HG02943 (cell line): Measurements from ENCODE around the gene DOCK10.

Experiments used
- ATAC-seq: cut with Tn5 transposase; IDR thresholded peaks from one replicate; pipeline ENCODE4 v1.9.1; 2021; ENCODE audit warnings: mild to moderate bottlenecking, low read depth, moderate library complexity; ENCODE audit not compliant: unreplicated experiment

The DOCK10 gene

GRCh38 chr2:224847961-224848850 is 194.1 kb downstream of the DOCK10 start:
- ATAC-seq = no peak

GRCh38 chr2:224847381-224847780 is 194.9 kb downstream of the DOCK10 start:
- ATAC-seq = no peak

- ATAC-seq = no peak
Observed at GRCh38 chr2:224846686-224847085, 195.6 kb downstream of the DOCK10 start.

DNA sequence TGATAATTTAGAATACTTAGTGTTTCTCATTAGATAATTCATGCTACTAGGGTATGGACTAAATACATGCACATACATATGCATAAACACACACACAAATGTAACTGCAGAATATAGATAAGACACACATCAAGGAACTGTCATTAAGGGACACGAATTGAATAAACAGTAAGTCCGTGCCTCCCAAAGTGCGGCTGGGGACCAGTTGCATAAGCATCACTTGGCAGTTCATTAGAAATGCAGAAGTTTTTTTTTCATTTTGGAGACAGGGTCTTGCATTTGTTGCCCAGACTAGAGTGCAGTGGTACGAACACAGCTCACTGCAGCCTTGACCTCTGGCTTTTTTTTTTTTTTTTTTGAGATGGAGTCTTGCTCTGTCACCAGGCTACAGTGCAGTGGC is 196.1 kb downstream of the DOCK10 start:
- ATAC-seq = no peak

DNA sequence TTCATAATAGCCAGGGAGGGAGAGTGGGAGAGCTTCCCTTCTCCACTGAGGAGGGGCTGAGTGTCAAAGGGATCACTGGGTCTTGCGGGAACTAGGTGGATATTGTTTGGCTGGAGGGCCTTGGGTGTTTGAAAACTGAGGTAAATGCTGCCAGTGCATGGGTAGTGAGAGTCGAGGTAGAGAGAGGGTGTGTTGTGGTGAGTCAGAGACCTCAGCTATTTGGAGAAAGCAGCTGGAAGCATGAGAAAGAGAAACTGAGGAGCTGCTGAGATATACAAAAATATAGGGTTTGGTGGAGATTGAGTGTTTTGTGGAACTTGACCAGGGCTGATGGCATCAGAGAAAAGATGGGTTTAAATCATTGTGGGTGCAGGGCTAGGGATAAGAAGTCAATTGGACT is 199.1 kb downstream of the DOCK10 start:
- no peak for ATAC-seq

DNA sequence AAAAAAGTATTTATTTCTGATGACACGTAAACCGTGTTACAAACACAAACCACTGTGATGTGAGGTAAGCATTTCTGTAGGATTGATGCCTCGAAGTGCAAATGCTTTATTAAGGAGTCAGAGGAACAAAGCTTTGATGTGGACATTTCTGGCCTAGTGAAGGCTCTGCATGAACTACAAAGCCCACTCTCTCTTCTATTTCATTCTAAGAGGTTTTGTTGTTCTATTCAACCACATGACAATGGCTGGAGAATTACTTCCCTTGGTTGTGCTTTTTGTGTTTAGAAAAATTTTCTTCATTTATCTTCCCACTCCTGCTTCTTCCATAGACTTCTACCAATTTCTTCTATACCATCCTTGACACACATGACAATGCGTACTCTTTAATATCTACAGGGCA is 200.4 kb downstream of the DOCK10 start:
- ATAC-seq = no peak

GRCh38 chr2:224838335-224838734 is 203.9 kb downstream of the DOCK10 start:
- ATAC-seq = no peak

DNA sequence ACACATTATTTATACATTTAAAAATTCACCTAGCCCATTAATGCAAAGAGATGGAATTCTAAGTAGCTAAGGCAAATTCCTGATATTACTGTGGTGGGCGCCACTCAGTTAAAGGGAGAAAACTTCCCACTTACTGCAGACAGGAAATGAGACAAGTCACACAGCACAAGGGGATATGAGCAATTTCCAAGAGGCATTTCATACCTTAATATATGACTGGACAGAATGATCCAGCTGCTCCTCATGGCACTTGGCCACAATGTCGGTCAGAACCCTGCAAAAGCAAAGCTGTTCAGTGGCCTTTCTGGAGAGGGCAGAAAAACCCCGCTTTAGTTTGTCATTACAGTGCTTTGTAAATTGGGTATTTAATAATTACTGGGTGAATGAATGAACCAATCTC is 204.7 kb downstream of the DOCK10 start:
- no peak for ATAC-seq

GRCh38 chr2:224837066-224837465 is 205.2 kb downstream of the DOCK10 start:
- no peak for ATAC-seq

DNA sequence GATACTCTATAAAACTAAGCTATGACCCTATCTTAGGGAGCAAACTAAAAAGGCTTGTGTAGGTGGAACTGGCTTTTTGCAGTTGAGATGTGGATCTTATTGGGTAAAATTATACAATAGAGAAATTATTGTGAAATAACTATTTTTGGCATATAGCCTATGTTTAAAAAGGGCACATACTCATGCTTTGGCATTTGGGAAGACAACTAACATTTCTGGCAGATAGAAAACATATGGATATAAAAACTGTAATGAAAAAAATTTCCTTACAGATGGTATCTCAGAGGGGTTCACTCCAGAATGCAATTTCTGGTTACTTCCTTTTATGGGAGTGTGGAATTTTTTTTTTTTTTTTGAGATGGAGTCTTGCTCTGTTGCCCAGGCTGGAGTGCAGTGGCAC is 206.0 kb downstream of the DOCK10 start:
- ATAC-seq = no peak

DNA sequence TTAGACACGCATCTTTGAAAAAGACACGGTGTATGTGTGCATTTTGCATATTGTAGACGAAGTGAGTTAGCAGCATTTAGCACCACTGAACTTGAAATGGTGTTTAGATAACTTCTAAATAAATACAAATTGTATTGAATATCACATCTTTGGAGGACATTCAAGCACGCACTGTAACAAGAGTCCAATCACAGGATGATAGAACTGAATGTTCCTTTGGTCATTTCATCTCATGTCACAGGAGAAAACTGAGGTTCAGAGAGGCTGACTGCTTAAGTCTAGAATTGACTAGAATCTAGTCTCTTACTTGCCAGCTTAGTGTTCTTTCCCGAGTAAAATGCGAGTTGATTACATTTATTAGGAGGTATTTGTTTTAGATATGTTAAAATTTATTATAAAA is 206.9 kb downstream of the DOCK10 start:
- ATAC-seq = no peak

GRCh38 chr2:224833986-224834385 is 208.3 kb downstream of the DOCK10 start:
- ATAC-seq = no peak

DNA sequence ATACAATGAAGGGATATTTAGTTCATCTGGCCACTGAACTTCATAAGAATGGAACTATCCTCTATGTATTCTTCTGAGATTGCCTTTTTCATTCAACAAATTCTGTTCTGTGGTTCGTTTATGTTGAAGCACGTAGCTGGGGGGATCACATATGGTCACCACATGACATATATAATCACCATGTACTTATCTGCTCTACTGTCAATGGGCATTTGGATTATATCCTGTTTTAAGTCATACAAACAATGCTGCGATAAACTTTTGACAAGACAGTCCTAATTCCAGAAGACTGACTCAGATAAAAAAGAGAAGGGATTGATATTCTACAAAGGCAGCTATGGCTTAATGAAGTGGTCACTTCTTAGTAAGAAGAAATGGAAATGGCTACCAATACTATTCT is 210.1 kb downstream of the DOCK10 start:
- ATAC-seq = no peak

- no peak for ATAC-seq
Observed at GRCh38 chr2:224831530-224831929, 210.7 kb downstream of the DOCK10 start.

DNA sequence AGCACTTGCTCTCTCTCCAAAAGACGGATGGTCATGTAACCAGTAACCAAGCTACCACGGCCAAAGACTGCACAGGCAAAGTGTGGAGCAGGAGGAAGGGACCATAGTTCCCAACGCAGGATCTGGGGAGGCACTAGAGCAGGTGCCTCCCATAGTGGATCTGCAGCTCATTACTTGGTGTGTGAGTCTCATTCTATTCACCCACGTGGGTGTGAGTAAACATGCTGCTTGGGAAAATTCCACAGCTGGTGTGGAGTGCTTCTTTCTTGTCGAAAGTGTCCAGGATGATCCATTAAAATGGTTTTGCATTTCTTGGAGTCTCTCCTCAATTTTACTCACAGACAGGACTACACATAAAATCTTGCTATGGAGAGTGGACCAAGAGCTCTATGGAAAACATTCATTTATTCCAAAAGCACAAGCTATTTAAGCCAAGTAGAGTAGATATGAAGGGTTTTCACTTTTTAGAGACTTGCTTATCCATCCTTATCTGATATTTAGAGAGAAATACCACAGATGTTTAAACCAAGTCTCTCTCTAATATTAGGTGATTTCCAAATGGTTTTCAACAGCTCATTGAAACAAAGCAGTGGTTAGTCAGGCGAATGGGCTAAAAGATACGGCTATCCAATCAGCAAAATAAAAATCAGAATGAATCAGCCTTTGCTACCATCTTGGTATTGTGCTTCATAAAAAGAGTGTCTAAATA is 221.8 kb downstream of the DOCK10 start:
- ATAC-seq = no peak

DNA sequence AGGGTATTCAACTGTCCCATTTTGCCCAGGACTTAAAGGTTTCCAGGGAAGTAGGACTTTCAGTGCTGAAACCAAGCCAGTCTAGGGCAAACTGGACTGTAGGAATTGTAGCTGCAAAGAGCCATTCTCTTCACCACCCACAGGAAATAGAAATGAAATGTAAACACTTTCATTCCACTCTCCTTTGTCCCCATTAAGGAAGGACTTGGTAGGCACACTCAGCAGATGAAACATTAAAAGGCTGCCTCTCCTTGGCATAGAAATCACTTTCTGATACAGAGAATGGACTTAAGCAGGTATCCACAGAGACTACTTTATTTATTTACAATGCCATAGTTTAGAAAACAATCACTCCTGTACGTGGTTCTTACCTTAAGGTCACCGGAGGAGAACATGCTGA is 223.2 kb downstream of the DOCK10 start:
- ATAC-seq = no peak

DNA sequence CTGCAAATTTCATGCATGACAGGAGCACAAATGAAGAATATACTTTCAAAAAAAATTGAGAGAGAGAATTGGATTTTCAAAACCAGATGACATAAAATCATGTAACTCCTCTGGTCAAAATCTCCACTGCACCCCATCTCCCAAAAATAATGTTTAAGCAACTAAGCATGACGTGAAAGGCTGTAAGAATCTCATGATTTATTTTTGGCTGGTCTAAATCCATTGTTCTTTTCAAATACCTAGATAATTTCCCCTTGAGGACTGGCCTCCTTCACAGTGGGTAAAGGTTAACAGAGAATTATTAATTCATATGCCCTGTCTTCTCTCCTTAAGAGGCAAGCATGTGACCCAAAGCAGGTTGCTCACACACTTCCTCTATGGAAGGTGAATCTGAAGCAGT is 224.6 kb downstream of the DOCK10 start:
- no peak for ATAC-seq

GRCh38 chr2:224816816-224817215 is 225.5 kb downstream of the DOCK10 start:
- ATAC-seq = no peak

DNA sequence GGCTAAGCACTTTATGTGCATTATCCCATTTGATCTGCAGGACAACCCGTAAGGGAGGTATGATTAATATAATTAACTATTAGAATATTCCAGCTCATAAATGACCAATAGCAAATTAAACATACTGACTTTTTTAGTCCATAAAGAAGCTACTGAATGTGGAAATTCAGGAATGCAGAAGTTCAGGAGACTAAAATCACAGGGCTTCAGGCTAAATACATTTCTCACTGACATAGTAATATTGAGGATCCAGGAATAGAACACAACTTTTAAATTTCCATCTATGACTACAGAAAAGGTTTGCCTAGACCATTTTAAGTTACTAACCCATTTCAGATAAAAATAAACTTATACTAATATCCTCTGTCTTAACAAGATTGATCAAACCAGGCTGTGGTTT is 228.7 kb downstream of the DOCK10 start:
- ATAC-seq = no peak

GRCh38 chr2:224807153-224807964 is 234.9 kb downstream of the DOCK10 start:
- ATAC-seq = no peak

GRCh38 chr2:224803930-224804329 is 238.3 kb downstream of the DOCK10 start:
- no peak for ATAC-seq
